H1 (cell line): ENCODE measurements around the gene APOL1. TPM values are rescaled to one million over a fixed set of nuclear protein-coding genes. Genes with fewer than 3 reads are reported as not detected.
"Not testable (repeated sequence)": the region's sequence is repeated elsewhere in the genome, so short reads cannot be mapped to it uniquely, and the experiment has no call there.

Source experiments
- CTCF ChIA-PET: fragments of 300-600 bp; sonication (Branson Sonifier 250); formaldehyde crosslinking; loops from one replicate; lab custom pipeline; 2021; ENCODE audit not compliant: partially characterized antibody; lab: Charles Lee
- POLR2A ChIA-PET: fragments of 300-600 bp; sonication (Branson Sonifier 250); formaldehyde crosslinking; loops from one replicate; lab custom pipeline; 2021; ENCODE audit warnings: inconsistent platforms; ENCODE audit not compliant: partially characterized antibody; lab: Charles Lee
- DNase-seq, 2 experiments: peaks; one replicate each; pipeline versions ENCODE4 v3.0.0 to v3.0.0-alpha.2; 2010 to 2022; ENCODE audit warnings: low spot score in 2 of 2, low read depth in 1 of 2, mixed read lengths in 1 of 2
- FAIRE-seq: peaks from 2 replicates; lab custom pipeline; 2011; peaks lifted over from hg19 to GRCh38; lab: Jason Lieb, UNC
- H2AFZ ChIP-seq: 2 replicates; pipeline ENCODE4 v1.8.1; 2012; ENCODE audit warnings: low read length, inconsistent platforms
- H2AK5ac ChIP-seq: 2 replicates; pipeline ENCODE4 v1.6.1; 2013; ENCODE audit warnings: low read depth, low read length
- H2BK120ac ChIP-seq: replicated peaks from 2 replicates; pipeline ENCODE3; 2013; ENCODE audit warnings: low read depth, low read length, inconsistent platforms
- H2BK12ac ChIP-seq: 2 replicates; pipeline ENCODE4 v1.6.1; 2013; ENCODE audit warnings: low read depth, low read length
- H2BK15ac ChIP-seq: 2 replicates; pipeline ENCODE4 v1.6.1; 2013; ENCODE audit warnings: low read length
- H2BK20ac ChIP-seq: 2 replicates; pipeline ENCODE4 v1.6.1; 2013; ENCODE audit warnings: low read length
- H2BK5ac ChIP-seq: 2 replicates; pipeline ENCODE4 v1.6.1; 2013; ENCODE audit warnings: low read depth, low read length
- H3K14ac ChIP-seq: 2 replicates; pipeline ENCODE4 v1.6.1; 2013; ENCODE audit warnings: inconsistent platforms; ENCODE audit not compliant: insufficient read length
- H3K18ac ChIP-seq: 2 replicates; pipeline ENCODE4 v1.6.1; 2013; ENCODE audit warnings: low read length; ENCODE audit errors: extremely low read depth
- H3K23ac ChIP-seq: 2 replicates; pipeline ENCODE4 v1.6.1; 2013; ENCODE audit warnings: inconsistent platforms; ENCODE audit not compliant: insufficient read length
- H3K23me2 ChIP-seq: 2 replicates; pipeline ENCODE4 v1.6.1; 2013; ENCODE audit warnings: low read depth, low read length
- H3K27ac ChIP-seq: 2 replicates; pipeline ENCODE4 v1.6.1; 2011; ENCODE audit warnings: low read depth, low read length, inconsistent platforms
- H3K27me3 ChIP-seq, 4 experiments: replicated peaks in 1 of 4; 1 replicate in 1 of 4; 2 replicates in 3 of 4; pipeline versions ENCODE4 v1.6.1 to v1.8.1; 2011 to 2013; ENCODE audit warnings: low read length in 3 of 4, mild to moderate bottlenecking in 3 of 4, inconsistent platforms in 2 of 4, mixed read lengths in 2 of 4, moderate library complexity in 1 of 4; ENCODE audit not compliant: control insufficient read depth in 3 of 4, insufficient read depth in 3 of 4; ENCODE audit errors: extremely low read depth in 1 of 4
- H3K36me3 ChIP-seq, 4 experiments: 2 replicates each; pipeline versions ENCODE4 v1.6.1 to v1.8.1; 2011 to 2013; ENCODE audit warnings: mild to moderate bottlenecking in 4 of 4, low read length in 3 of 4, moderate library complexity in 2 of 4, control low read depth in 1 of 4, inconsistent platforms in 1 of 4; ENCODE audit not compliant: insufficient read depth in 4 of 4, control insufficient read depth in 2 of 4
- H3K4ac ChIP-seq: replicated peaks from 2 replicates; pipeline ENCODE3; 2013; ENCODE audit warnings: low read length, low read depth, mixed read lengths, inconsistent platforms; ENCODE audit not compliant: insufficient read length
- H3K4me1 ChIP-seq, 4 experiments: replicated peaks in 1 of 4; 1 replicate in 1 of 4; 2 replicates in 3 of 4; pipeline versions ENCODE4 v1.6.1 to v1.8.1; 2011 to 2013; ENCODE audit warnings: low read length in 3 of 4, inconsistent platforms in 2 of 4, mixed read lengths in 1 of 4; ENCODE audit not compliant: insufficient read depth in 4 of 4, control insufficient read depth in 3 of 4
- H3K4me2 ChIP-seq, 2 experiments: 2 replicates each; pipeline versions ENCODE4 v1.6.1 to v1.8.1; 2011 to 2013; ENCODE audit warnings: low read depth in 2 of 2, low read length in 2 of 2, control low read depth in 1 of 2, inconsistent platforms in 1 of 2, mild to moderate bottlenecking in 1 of 2; ENCODE audit not compliant: insufficient read depth in 1 of 2
- H3K4me3 ChIP-seq, 4 experiments: fragments of 200-600, 300-600 bp in 1 of 4; sonication (generic), shearing (Covaris generic), sonication (Bioruptor Twin) in 1 of 4; 2 replicates each; pipeline versions ENCODE4 v1.5.1 to v1.8.1; 2011 to 2016; ENCODE audit warnings: low read length in 4 of 4, low read depth in 3 of 4, control low read depth in 2 of 4, inconsistent platforms in 2 of 4, mild to moderate bottlenecking in 2 of 4, mixed read lengths in 1 of 4, moderate library complexity in 1 of 4; ENCODE audit not compliant: insufficient read depth in 2 of 4; ENCODE audit errors: extremely low read depth in 1 of 4
- H3K56ac ChIP-seq: replicated peaks from 2 replicates; pipeline ENCODE3; 2013; ENCODE audit warnings: low read depth, mild to moderate bottlenecking, mixed read lengths, low read length, inconsistent platforms; ENCODE audit not compliant: insufficient read length
- H3K79me1 ChIP-seq: 2 replicates; pipeline ENCODE4 v1.6.1; 2013; ENCODE audit warnings: low read depth, low read length, control low read depth
- H3K79me2 ChIP-seq, 2 experiments: 2 replicates each; pipeline versions ENCODE4 v1.6.1 to v1.8.1; 2012 to 2013; ENCODE audit warnings: low read length in 2 of 2, mild to moderate bottlenecking in 2 of 2, inconsistent platforms in 1 of 2; ENCODE audit not compliant: insufficient read depth in 2 of 2, control insufficient read depth in 1 of 2
- H3K9ac ChIP-seq, 4 experiments: replicated peaks in 1 of 4; 1 replicate in 1 of 4; 2 replicates in 3 of 4; pipeline versions ENCODE4 v1.6.1 to v1.8.1; 2011 to 2013; ENCODE audit warnings: low read depth in 3 of 4, low read length in 3 of 4, control low read depth in 2 of 4, mild to moderate bottlenecking in 2 of 4, moderate library complexity in 2 of 4, inconsistent platforms in 1 of 4; ENCODE audit errors: extremely low read depth in 1 of 4
- H3K9me3 ChIP-seq, 2 experiments: 2 replicates each; pipeline versions ENCODE4 v1.6.1 to v1.8.1; 2012 to 2013; ENCODE audit warnings: mild to moderate bottlenecking in 2 of 2, moderate library complexity in 2 of 2, control low read depth in 1 of 2, inconsistent platforms in 1 of 2, low read depth in 1 of 2, low read length in 1 of 2, mixed read lengths in 1 of 2; ENCODE audit not compliant: insufficient read depth in 2 of 2
- H4K20me1 ChIP-seq, 2 experiments: replicated peaks in 1 of 2; 2 replicates each; pipeline versions ENCODE3 to v1.8.1; 2011 to 2013; ENCODE audit warnings: inconsistent platforms in 2 of 2, low read length in 2 of 2, mild to moderate bottlenecking in 1 of 2; ENCODE audit not compliant: insufficient read depth in 2 of 2, control insufficient read depth in 1 of 2
- H4K5ac ChIP-seq: 2 replicates; pipeline ENCODE4 v1.6.1; 2013; ENCODE audit warnings: low read length, low read depth, mixed read lengths, inconsistent platforms; ENCODE audit not compliant: insufficient read length
- H4K8ac ChIP-seq: 2 replicates; pipeline ENCODE4 v1.8.0; 2013; ENCODE audit warnings: mild to moderate bottlenecking, moderate library complexity, low read length, inconsistent platforms; ENCODE audit not compliant: insufficient read depth; ENCODE audit errors: extremely low read depth
- H4K91ac ChIP-seq: replicated peaks from 2 replicates; pipeline ENCODE3; 2013; ENCODE audit warnings: low read length, mixed read lengths, inconsistent platforms; ENCODE audit not compliant: insufficient read length
- MAX ChIP-seq: IDR thresholded peaks from 2 replicates; pipeline ENCODE4 v1.6.1; 2012; ENCODE audit warnings: inconsistent platforms
- TBP ChIP-seq: IDR thresholded peaks from 2 replicates; pipeline ENCODE4 v1.6.1; 2011; ENCODE audit warnings: low read depth, low read length, improper control_type of control experiment
- WGBS, 2 experiments: shearing (Covaris generic) in 1 of 2; methylation state at CpG; one replicate each; pipeline versions ENCODE4 v1.1.6 to v1.1.7; 2013 to 2015; ENCODE audit warnings: low lambda C conversion rate in 2 of 2, mixed read lengths in 2 of 2, inconsistent platforms in 1 of 2, low coverage in 1 of 2, missing lambda C conversion rate in 1 of 2; ENCODE audit not compliant: insufficient replicate concordance in 2 of 2, insufficient coverage in 1 of 2, insufficient read length in 1 of 2; ENCODE audit errors: extremely low coverage in 1 of 2, missing lambda C conversion rate in 1 of 2; 5-methylcytosine and 5-hydroxymethylcytosine counted together
- polyA plus RNA-seq, 7 experiments: library from polyadenylated mRNA; depleted of rRNA in 3 of 7; stranded (reverse) in 5 of 7; unstranded in 2 of 7; fragments of >200 nt in 5 of 7; fragments of 200-250 nt in 2 of 7; gene quantifications; 1 replicate in 5 of 7; 2 replicates in 1 of 7; 4 replicates in 1 of 7; pipeline versions ENCODE4 v1.2.1 to v1.2.3, GENCODE V29; 2011 to 2013; ENCODE audit warnings: missing spikeins in 2 of 7, mixed read lengths in 2 of 7
- total RNA-seq: library from RNA; stranded (reverse); fragmentation: NEBNext Ultra II Directional; extraction: Animal tissue kit (Norgen Biotek cat#: 25700); gene quantifications from 2 replicates; pipeline ENCODE4 v1.2.1, GENCODE V29; 2021

Gene APOL1
- total and polyA plus RNA-seq, 2 of the 8 experiments (the other 6 are each of a cell fraction or from before 2014, with no cell fraction given) = not detected

GRCh38 chr22:36267896-36268485 is 15.1 kb downstream of the APOL1 start (continued):
- TF ChIP-seq MAX = no peak
- no peak for TF ChIP-seq TBP

- H3K79me2 ChIP-seq, H3K4ac ChIP-seq, H3K9ac ChIP-seq, H2BK20ac ChIP-seq, H2BK5ac ChIP-seq, H3K23me2 ChIP-seq, DNase-seq, H3K79me1 ChIP-seq, FAIRE-seq, H2BK12ac ChIP-seq, H3K18ac ChIP-seq, H2AFZ ChIP-seq, H2BK15ac ChIP-seq, H3K4me3 ChIP-seq, H3K56ac ChIP-seq, H3K27me3 ChIP-seq, H3K36me3 ChIP-seq, H4K20me1 ChIP-seq, H3K23ac ChIP-seq, H3K9me3 ChIP-seq, H4K8ac ChIP-seq, H3K4me2 ChIP-seq, H2AK5ac ChIP-seq, H4K91ac ChIP-seq, H3K14ac ChIP-seq, H4K5ac ChIP-seq, H2BK120ac ChIP-seq, H3K27ac ChIP-seq, H3K4me1 ChIP-seq: not testable (repeated sequence)
- POLR2A ChIA-PET = interaction anchor here (1.4 kb wide), 1 partner anchor 238 kb away, joined by 3 read pairs; no protein-coding TSS in a partner anchor
- CTCF ChIA-PET = interaction anchor here (0.6 to 4.0 kb wide), 10 partner anchors 9 to 226 kb away, joined by 3 to 15 read pairs (median 3); partner anchors contain the start of gene APOL2
- WGBS, 2 experiments = 89% methylated on average over 7 of the region's 7 CpGs; no CpG with 5 or more reads in 1 of the 2 experiments
These were observed 18.3 kb downstream of the APOL1 start for GRCh38 chr22:36271231-36271630.
